A549 (cell line): ENCODE measurements around the gene GDAP2. TPM values are rescaled to one million over a fixed set of nuclear protein-coding genes. Genes with fewer than 3 reads are reported as not detected.

ENCODE experiments used
- ATAC-seq, 2 experiments: fragments of 200-7000 bp in 1 of 2; fragments of >200 bp in 1 of 2; cut with Nextera tagmentation in 1 of 2; cut with Tn5 transposase in 1 of 2; 3 replicates each; pipeline versions ENCODE4 v1.8.0 to v1.9.1; 2018 to 2020; ENCODE audit warnings: mild to moderate bottlenecking in 1 of 2, moderate library complexity in 1 of 2
- CTCF ChIA-PET: fragments of 300-600 bp; sonication (Branson Sonifier 250); formaldehyde crosslinking; extraction: SDS; loops from one replicate; lab custom pipeline; 2021; ENCODE audit warnings: antibody characterized with exemption, inconsistent platforms; lab: Yijun Ruan, JAX
- POLR2A ChIA-PET: fragments of 350-600 bp; formaldehyde crosslinking; extraction: SDS; loops from one replicate; lab custom pipeline; 2021; ENCODE audit warnings: antibody characterized with exemption, inconsistent platforms; lab: Yijun Ruan, JAX
- DNase-seq, 2 experiments: peaks; one replicate each; pipeline versions ENCODE4 v3.0.0 to v3.0.0-alpha.2; 2011 to 2016; ENCODE audit warnings: low read depth in 1 of 2, low spot score in 1 of 2
- FAIRE-seq: peaks from 2 replicates; lab custom pipeline; 2011; peaks lifted over from hg19 to GRCh38; lab: Jason Lieb, UNC
- H3K27ac ChIP-seq, 2 experiments: fragments of >200 bp; sonication (Bioruptor Twin); formaldehyde crosslinking; 3 replicates each; pipeline ENCODE4 v1.5.1; 2016 to 2017
- H3K4me1 ChIP-seq: fragments of >200 bp; sonication (Bioruptor Twin); formaldehyde crosslinking; 3 replicates; pipeline ENCODE4 v1.6.1; 2016
- H3K4me2 ChIP-seq: fragments of >200 bp; sonication (Bioruptor Twin); formaldehyde crosslinking; 3 replicates; pipeline ENCODE4 v1.6.1; 2016
- H3K4me3 ChIP-seq: fragments of >200 bp; sonication (Bioruptor Twin); formaldehyde crosslinking; 3 replicates; pipeline ENCODE4 v1.5.1; 2016
- H3K9me3 ChIP-seq: fragments of >200 bp; sonication (Bioruptor Twin); formaldehyde crosslinking; 3 replicates; pipeline ENCODE4 v1.6.1; 2016
- ATOH8 ChIP-seq: fragments of 250-450 bp; sonication (Bioruptor Pico); IDR thresholded peaks from 2 replicates; pipeline ENCODE4 v1.5.0; 2020; ENCODE audit warnings: low read depth, mild to moderate bottlenecking, moderate library complexity
- BHLHE40 ChIP-seq: IDR thresholded peaks from 2 replicates; pipeline ENCODE4 v1.6.1; 2012; ENCODE audit warnings: low read depth, low read length, inconsistent platforms
- CBX2 ChIP-seq: fragments of 200-600 bp; sonication (generic); IDR thresholded peaks from 2 replicates; pipeline ENCODE4 v1.6.1; 2016; ENCODE audit warnings: low read depth, mild to moderate bottlenecking, borderline replicate concordance
- CHD4 ChIP-seq: fragments of 200-600 bp; sonication (generic); IDR thresholded peaks from 2 replicates; pipeline ENCODE4 v1.6.1; 2016; ENCODE audit warnings: antibody characterized with exemption, mild to moderate bottlenecking, borderline replicate concordance
- EHF ChIP-seq: fragments of 250-450 bp; sonication (Bioruptor Pico); IDR thresholded peaks from 2 replicates; pipeline ENCODE4 v1.5.0; 2020; ENCODE audit warnings: mild to moderate bottlenecking
- EHMT2 ChIP-seq: fragments of 200-600 bp; sonication (generic); IDR thresholded peaks from 2 replicates; pipeline ENCODE4 v1.6.1; 2016; ENCODE audit warnings: antibody characterized with exemption, low read depth, mild to moderate bottlenecking, moderate library complexity
- EP300 ChIP-seq, 2 experiments: fragments of >200 bp; sonication (Bioruptor Twin); formaldehyde crosslinking; IDR thresholded peaks; 2 replicates in 1 of 2; 3 replicates in 1 of 2; pipeline ENCODE4 v1.6.1; 2016 to 2017
- ESRRA ChIP-seq: fragments of 150-350 bp; IDR thresholded peaks from 2 replicates; pipeline ENCODE4 v1.6.1; 2014; ENCODE audit warnings: mild to moderate bottlenecking, low read length, borderline replicate concordance
- HES2 ChIP-seq: fragments of >200 bp; sonication (Bioruptor Twin); formaldehyde crosslinking; IDR thresholded peaks from 2 replicates; pipeline ENCODE4 v1.6.1; 2016
- HEYL ChIP-seq: fragments of 250-450 bp; sonication (Bioruptor Pico); IDR thresholded peaks from 2 replicates; pipeline ENCODE4 v1.8.0; 2021; ENCODE audit warnings: mild to moderate bottlenecking, moderate library complexity
- JUN ChIP-seq, 2 experiments: fragments of >200 bp; sonication (Bioruptor Twin); formaldehyde crosslinking; IDR thresholded peaks; 2 replicates in 1 of 2; 3 replicates in 1 of 2; pipeline ENCODE4 v1.6.1; 2016 to 2017
- MAFK ChIP-seq: fragments of 450-650 bp; IDR thresholded peaks from 2 replicates; pipeline ENCODE4 v1.6.1; 2014; ENCODE audit not compliant: partially characterized antibody
- MYC ChIP-seq: IDR thresholded peaks from 2 replicates; pipeline ENCODE4 v1.6.1; 2012; ENCODE audit warnings: mild to moderate bottlenecking, inconsistent platforms, low read length, improper control_type of control experiment, borderline replicate concordance
- PBX3 ChIP-seq: IDR thresholded peaks from 2 replicates; pipeline ENCODE4 v1.6.1; 2012
- RAD21 ChIP-seq, 2 experiments: fragments of >200 bp in 1 of 2; sonication (Bioruptor Twin) in 1 of 2; formaldehyde crosslinking in 1 of 2; IDR thresholded peaks in 1 of 2; conservative IDR thresholded peaks in 1 of 2; 2 replicates in 1 of 2; 3 replicates in 1 of 2; pipeline ENCODE4 v1.6.1; 2012 to 2018; ENCODE audit warnings: inconsistent platforms in 1 of 2
- RARB ChIP-seq: fragments of 250-450 bp; sonication (Bioruptor Pico); IDR thresholded peaks from 2 replicates; pipeline ENCODE4 v1.8.0; 2021; ENCODE audit warnings: mild to moderate bottlenecking, moderate library complexity
- RCOR1 ChIP-seq: fragments of 150-350 bp; IDR thresholded peaks from 2 replicates; pipeline ENCODE4 v1.6.1; 2014; ENCODE audit warnings: antibody characterized with exemption, low read length, low read depth
- REST ChIP-seq: fragments of 200-600 bp; sonication (generic); IDR thresholded peaks from 2 replicates; pipeline ENCODE4 v1.6.1; 2016; ENCODE audit warnings: antibody characterized with exemption, mild to moderate bottlenecking, moderate library complexity
- SMC3 ChIP-seq: fragments of >200 bp; sonication (Bioruptor Twin); formaldehyde crosslinking; IDR thresholded peaks from 3 replicates; pipeline ENCODE4 v1.6.1; 2018; ENCODE audit warnings: inconsistent platforms
- SREBF2 ChIP-seq: fragments of 450-650 bp; IDR thresholded peaks from 2 replicates; pipeline ENCODE4 v1.6.1; 2014; ENCODE audit warnings: mild to moderate bottlenecking, moderate library complexity
- TP53 ChIP-seq: fragments of 250-450 bp; sonication (Bioruptor Pico); IDR thresholded peaks from 2 replicates; pipeline ENCODE4 v1.5.0; 2021; ENCODE audit warnings: mild to moderate bottlenecking, moderate library complexity
- WGBS: methylation state at CpG from one replicate; pipeline ENCODE4 v1.1.6; 2017; ENCODE audit errors: missing lambda C conversion rate; 5-methylcytosine and 5-hydroxymethylcytosine counted together
- polyA plus RNA-seq, 4 experiments: library from polyadenylated mRNA; depleted of rRNA in 3 of 4; stranded (reverse); fragments of >200 nt; fragmentation: RNase III in 1 of 4; extraction: RNeasy Plus Mini Kit Qiagen cat#74134 plus additional on column Dnase treatment in 1 of 4; gene quantifications; 2 replicates in 3 of 4; 3 replicates in 1 of 4; pipeline ENCODE4 v1.2.3, GENCODE V29; 2011 to 2017

GDAP2 gene
- polyA plus RNA-seq, 2 of the 4 experiments (the other 2 are of a cell fraction): 6.7 to 21.2 TPM

- no peak for TF ChIP-seq PBX3
- TF ChIP-seq BHLHE40: no peak
- TF ChIP-seq SREBF2: no peak
- TF ChIP-seq REST: no peak
- no peak for TF ChIP-seq CBX2
- no peak for TF ChIP-seq EHMT2
- no peak for TF ChIP-seq CHD4
- peak; percentile 99 for TF ChIP-seq ATOH8 (CRISPR knock-in tag)
- no peak for TF ChIP-seq RCOR1
- TF ChIP-seq MAFK: peak; percentile 94
- TF ChIP-seq HES2: no peak
- TF ChIP-seq TP53 (CRISPR knock-in tag): 0 out of 2 replicates have a peak, but pooled peaks have one; percentile 45
- TF ChIP-seq RARB (CRISPR knock-in tag): no peak
These were observed 107.5 kb downstream of the GDAP2 start (continued) for GRCh38 chr1:117821774-117822482.

GRCh38 chr1:117821382-117821755 lies 108.1 kb downstream of the GDAP2 start:
- DNase-seq: no peak
- Histone ChIP-seq H3K4me2 (peak overlapping the region; percentile 12; the same call in 1 of the 3 replicates), H3K4me3 (no peak overlapping the region), H3K4me1 (peaks cover 29% of the 10 kb centered on the region)
- ATAC-seq: peak in 1 of 2 experiments; percentile 26; a peak in 1 of 6 replicates
- CTCF ChIA-PET: no interaction called here
- WGBS: 50% methylated on average over 3 of the region's 5 CpGs
- TF ChIP-seq MYC: no peak
- no peak for TF ChIP-seq SMC3
- TF ChIP-seq CBX2: no peak
- TF ChIP-seq JUN (IDR thresholded peaks at IDR 0.05): no peak
- TF ChIP-seq EP300 (IDR thresholded peaks at IDR 0.05): no peak
- TF ChIP-seq ESRRA: no peak
- no peak for TF ChIP-seq HEYL (CRISPR knock-in tag)
- no peak for TF ChIP-seq PBX3
- TF ChIP-seq EHF: no peak
- TF ChIP-seq SREBF2: no peak
- no peak for TF ChIP-seq TP53 (CRISPR knock-in tag)
- TF ChIP-seq RAD21 (conservative IDR thresholded peaks at IDR 0.05 in 1 of 2, IDR thresholded peaks at IDR 0.05 in 1 of 2): no peak
- TF ChIP-seq, all 56 proteins: peak for 0
- no peaks in the 10 kb centered on the region for H3K9me3 ChIP-seq
- POLR2A ChIA-PET: no interaction called here
- peak overlapping the region; percentile 60 to 85 for H3K27ac ChIP-seq
- FAIRE-seq: no peak
